HFF-Myc (cell line): Measurements from ENCODE around the gene KRT15.

Experiments used
- DNase-seq: peaks from one replicate; pipeline ENCODE4 v3.0.0-alpha.2; 2011; ENCODE audit warnings: low read depth; ENCODE audit errors: extremely low read depth
- H3K4me3 ChIP-seq: replicated peaks from 2 replicates; pipeline ENCODE4 v1.5.1; 2011; ENCODE audit warnings: low read depth, mild to moderate bottlenecking, control low read depth, low read length
- TF ChIP-seq, protein P1 (sequence below): IDR thresholded peaks from 2 replicates; pipeline ENCODE4 v1.5.1; 2012; ENCODE audit warnings: mild to moderate bottlenecking, low read depth, low read length, control low read depth; ENCODE audit errors: missing control alignments

The KRT15 gene

DNA sequence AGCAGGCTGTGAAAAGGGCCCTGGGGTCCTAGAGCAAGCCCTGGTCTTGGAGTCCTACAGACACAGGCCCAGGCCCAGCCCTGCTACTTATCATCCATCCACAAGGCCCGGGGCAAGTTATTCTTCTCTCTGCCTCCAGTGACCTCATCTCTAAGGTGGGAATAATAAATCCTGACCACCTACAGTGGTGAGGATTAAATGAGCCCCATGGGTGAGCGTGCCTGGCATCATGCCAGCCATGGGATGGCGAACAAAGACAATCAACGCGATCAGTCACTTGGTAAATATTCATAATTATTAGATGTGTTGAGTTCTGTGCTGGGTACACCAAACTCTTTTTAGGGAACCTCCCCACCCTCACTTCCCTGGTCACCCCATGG lies 5.5 kb downstream of the KRT15 start:
- TF ChIP-seq, protein P1, sequence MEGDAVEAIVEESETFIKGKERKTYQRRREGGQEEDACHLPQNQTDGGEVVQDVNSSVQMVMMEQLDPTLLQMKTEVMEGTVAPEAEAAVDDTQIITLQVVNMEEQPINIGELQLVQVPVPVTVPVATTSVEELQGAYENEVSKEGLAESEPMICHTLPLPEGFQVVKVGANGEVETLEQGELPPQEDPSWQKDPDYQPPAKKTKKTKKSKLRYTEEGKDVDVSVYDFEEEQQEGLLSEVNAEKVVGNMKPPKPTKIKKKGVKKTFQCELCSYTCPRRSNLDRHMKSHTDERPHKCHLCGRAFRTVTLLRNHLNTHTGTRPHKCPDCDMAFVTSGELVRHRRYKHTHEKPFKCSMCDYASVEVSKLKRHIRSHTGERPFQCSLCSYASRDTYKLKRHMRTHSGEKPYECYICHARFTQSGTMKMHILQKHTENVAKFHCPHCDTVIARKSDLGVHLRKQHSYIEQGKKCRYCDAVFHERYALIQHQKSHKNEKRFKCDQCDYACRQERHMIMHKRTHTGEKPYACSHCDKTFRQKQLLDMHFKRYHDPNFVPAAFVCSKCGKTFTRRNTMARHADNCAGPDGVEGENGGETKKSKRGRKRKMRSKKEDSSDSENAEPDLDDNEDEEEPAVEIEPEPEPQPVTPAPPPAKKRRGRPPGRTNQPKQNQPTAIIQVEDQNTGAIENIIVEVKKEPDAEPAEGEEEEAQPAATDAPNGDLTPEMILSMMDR: no peak
- no peak for DNase-seq
- H3K4me3 ChIP-seq: no peak overlapping the region

DNA sequence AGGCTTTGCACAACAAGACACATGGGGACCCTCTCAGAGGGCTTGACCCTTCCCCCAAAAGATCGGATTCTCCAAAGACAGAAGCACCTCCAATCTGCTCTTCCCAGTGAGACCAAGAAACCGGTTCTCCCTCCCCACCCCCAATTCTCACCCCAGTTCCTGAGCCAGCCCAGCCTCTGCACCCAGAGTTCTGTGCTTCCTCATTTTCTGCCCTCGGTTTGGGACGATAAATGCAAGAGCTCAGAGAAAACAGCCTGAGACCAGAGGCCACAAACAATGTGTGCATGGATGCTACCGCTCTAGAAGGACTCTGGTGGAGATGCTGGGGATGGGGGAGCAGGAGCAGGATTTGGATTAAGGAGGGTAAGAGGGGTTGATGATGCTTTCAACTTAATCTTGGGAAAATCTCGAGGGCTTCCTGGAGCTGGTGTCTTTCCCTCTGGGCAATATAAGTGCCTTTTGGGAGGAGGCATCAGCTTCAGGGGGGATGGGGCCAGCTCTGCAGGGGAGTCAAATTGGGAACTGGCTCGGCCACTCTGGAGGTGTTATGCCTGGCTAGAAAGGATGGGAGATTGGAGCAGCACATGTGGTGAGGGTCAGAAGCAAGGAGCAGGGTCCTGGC lies 6.0 kb downstream of the KRT15 start:
- no peak for DNase-seq
- H3K4me3 ChIP-seq: no peak overlapping the region
- TF ChIP-seq, protein P1: no peak

- no peak overlapping the region for H3K4me3 ChIP-seq
- no peak for DNase-seq
- TF ChIP-seq, protein P1: no peak
Measured at GRCh38 chr17:41511716-41512115, 7.0 kb downstream of the KRT15 start.

- H3K4me3 ChIP-seq: no peak overlapping the region
- TF ChIP-seq, protein P1: no peak
- DNase-seq: no peak
Measured at GRCh38 chr17:41511116-41511515, 7.6 kb downstream of the KRT15 start.

- TF ChIP-seq, protein P1: no peak
- H3K4me3 ChIP-seq: no peak overlapping the region
- no peak for DNase-seq
Measured at GRCh38 chr17:41510251-41511065, 8.2 kb downstream of the KRT15 start.

DNA sequence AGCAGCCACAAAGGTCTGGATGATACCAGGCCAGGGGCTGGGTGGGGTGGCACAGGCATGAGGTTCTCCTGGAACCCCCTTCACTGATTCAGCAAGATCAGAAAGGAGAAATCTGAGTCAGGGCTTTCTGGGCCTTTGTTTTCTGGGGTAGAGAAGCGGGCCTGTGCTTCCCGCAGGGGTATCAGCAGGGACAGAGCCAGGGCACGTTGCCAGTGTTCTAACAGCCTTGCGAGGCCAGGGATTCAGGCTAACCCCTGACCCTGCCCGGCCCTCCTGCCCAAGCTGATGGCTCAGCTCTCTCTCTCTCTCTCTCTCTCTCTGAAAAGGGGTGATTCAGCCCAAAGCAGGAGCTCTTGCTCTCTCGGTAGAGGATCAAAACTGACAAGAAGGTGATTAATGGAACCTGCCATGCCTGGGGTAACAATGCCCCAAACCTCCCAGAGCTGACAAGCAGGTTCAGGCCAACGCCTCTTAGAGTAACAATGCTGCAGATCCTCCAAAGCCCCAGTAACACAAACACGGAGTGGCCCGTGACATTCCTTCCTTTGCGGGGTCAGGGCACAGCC lies 11.3 kb downstream of the KRT15 start:
- DNase-seq: no peak
- TF ChIP-seq, protein P1: no peak
- no peak overlapping the region for H3K4me3 ChIP-seq
